Jurkat, Clone E6-1 (cell line): ENCODE measurements around the gene IL9.

Experiments used
- DNase-seq: peaks from one replicate; pipeline ENCODE4 v3.0.0-alpha.2; 2011; ENCODE audit warnings: low read depth, low spot score
- H3K4me3 ChIP-seq: 2 replicates; pipeline ENCODE4 v1.5.1; 2011; ENCODE audit warnings: mild to moderate bottlenecking, low read length, control low read depth, moderate library complexity

Gene IL9

DNA sequence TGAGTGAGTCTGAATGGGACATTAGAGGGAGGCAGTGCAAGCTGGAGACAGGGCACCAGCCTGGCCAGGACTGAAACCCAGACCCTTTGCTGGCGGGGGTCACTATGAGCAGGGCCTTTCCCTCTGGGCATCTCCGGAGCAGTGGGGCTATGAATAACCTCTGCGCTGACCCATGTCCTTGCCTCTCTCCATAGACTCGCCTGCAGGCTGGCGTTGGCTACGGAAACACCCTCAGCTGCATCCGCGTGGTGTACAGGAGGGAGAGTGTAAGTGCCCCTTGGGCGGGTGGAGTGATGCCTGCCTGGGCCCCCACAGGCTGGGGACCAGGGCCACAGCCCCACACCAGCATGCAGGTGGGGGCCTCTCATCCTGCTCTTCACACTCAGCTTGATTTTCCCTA is 45.4 kb downstream of the IL9 start:
- no peak overlapping the region for H3K4me3 ChIP-seq
- no peak for DNase-seq

GRCh38 chr5:135847976-135848375 is 47.7 kb downstream of the IL9 start:
- DNase-seq: no peak
- no peak overlapping the region for H3K4me3 ChIP-seq

DNA sequence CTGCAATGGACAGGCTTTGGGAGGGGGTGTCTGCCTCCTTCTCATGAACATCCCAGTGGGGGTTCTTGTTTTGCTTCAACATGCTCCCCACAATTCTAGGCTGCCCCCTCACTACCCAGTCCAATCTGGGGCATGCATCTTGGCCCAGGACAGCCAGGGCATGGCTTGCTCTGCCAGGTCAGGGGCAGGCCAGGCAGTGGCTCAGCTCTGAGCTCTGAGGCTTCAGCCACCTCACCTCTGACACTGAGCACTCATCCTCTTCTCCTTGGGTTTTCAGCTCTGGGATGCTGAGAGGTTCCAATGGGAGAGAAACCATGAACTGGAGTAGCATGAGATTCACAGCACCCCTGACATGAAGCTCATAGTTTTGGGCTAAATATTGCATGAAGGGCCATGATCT is 49.3 kb downstream of the IL9 start:
- DNase-seq: no peak

DNA sequence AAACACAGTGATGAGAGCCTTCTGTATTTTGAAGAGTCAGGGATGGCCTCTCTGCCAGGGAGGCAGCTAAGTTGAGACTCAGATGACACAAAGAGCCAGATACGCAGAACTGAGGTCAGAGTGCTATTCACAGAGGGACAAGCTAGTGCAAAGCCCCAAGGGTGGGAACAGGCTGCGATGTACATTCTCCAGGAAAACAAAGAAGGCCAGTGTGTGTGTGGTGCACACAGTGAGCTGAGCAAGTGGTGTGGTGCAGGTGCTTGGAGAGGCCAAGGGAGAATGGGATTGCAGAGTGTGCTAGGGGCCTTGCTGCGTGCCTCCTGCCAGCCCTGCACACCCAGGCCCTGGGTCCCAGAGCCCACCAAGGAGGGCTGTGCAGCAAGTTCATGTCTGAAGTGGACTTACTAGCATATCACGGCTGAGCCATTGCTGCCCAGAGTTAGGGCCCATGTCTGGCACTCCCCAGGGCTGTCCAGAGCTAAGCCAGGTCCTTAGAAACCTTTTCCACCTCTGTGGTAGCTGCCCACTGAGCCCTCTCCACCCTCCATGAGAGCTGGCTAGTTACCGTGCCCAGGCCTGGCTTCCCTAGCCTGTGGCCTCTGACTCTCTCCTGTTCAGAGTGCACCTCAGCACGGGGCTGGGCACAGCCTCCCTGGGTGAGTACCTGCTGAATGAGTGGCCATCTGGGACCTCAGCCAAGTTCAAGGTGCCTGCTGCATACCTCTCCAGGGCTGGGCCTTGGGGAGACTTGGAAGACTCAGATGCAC is 51.9 kb downstream of the IL9 start:
- DNase-seq: no peak
- H3K4me3 ChIP-seq: no peak overlapping the region

More for the DNA sequence above, 49.3 kb downstream of the IL9 start:
- no peak overlapping the region for H3K4me3 ChIP-seq

- DNase-seq: no peak
- no peak overlapping the region for H3K4me3 ChIP-seq
Observed at GRCh38 chr5:135842737-135843136, 52.9 kb downstream of the IL9 start.
